ENCODE data around the gene COL15A1.

The COL15A1 gene

DNA sequence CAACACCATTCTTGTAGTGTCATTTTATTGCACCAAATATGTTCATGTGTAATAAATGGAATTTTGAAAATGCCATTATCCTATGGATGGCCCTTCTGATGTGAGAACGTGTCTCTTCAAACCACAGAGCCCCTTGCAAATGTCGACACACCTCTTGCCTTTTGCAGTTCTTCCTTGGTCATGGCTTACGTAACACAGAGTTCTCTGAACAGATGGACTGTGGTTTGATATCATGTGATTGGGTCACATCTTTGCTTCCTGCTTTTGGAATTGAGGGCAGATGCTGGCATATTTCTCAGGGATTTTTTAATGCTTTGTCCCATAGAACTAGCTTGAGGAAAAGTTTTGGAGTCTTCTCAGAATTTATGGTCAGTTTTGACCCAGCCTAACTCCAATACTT, 165.8 kb downstream of the COL15A1 start:
- DNase-seq (ENCODE audit: low read depth): no peak
- H3K4me3 ChIP-seq (ENCODE audit: low read depth, low read length): no peak overlapping the region
- TF ChIP-seq, protein P1, sequence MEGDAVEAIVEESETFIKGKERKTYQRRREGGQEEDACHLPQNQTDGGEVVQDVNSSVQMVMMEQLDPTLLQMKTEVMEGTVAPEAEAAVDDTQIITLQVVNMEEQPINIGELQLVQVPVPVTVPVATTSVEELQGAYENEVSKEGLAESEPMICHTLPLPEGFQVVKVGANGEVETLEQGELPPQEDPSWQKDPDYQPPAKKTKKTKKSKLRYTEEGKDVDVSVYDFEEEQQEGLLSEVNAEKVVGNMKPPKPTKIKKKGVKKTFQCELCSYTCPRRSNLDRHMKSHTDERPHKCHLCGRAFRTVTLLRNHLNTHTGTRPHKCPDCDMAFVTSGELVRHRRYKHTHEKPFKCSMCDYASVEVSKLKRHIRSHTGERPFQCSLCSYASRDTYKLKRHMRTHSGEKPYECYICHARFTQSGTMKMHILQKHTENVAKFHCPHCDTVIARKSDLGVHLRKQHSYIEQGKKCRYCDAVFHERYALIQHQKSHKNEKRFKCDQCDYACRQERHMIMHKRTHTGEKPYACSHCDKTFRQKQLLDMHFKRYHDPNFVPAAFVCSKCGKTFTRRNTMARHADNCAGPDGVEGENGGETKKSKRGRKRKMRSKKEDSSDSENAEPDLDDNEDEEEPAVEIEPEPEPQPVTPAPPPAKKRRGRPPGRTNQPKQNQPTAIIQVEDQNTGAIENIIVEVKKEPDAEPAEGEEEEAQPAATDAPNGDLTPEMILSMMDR (IDR thresholded peaks at IDR 0.05; ENCODE audit: low read depth, low read length, missing control alignments): no peak
- in situ Hi-C loops (cut with HindIII; ENCODE audit: low sequenced_read_pairs): no loop called here

DNA sequence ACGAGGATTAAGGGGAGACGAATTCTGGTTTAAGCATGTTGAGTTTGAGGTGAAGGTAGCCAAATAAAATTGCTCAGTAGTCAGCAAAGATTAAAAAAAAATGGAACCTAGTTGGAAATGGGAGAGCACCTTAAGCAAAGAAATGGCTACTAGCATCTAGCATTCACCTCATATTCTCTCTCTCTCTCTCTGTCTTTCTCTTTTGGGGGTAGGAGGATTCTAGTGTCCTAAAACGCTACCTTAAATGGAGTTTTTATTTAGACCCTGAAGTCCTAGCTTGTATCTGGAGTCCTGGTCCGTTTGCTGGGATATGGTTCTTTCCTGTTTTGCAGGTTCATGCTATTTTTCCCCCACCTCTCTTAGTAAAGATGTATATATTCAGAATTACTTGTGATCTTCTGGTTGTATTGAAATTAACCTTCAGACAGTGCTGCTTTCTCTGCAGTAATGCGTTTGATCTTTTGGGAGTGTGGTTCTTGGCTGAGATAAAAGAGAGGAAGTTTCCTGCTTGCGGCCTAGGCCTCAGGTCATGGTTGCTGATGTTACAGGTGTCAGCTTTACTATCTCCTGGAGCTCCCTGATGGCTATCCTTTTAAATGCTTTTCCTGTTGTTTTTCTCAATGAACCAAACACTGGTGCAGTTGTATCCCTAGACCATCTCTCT, 169.2 kb downstream of the COL15A1 start:
- no peak overlapping the region for H3K4me3 ChIP-seq (ENCODE audit: low read depth, low read length)
- DNase-seq (ENCODE audit: low read depth): no peak
- in situ Hi-C loops (cut with HindIII; ENCODE audit: low sequenced_read_pairs): loop anchor here (10.0 kb wide), 1 partner anchor 118 kb away; no protein-coding TSS in a partner anchor
- TF ChIP-seq, protein P1 (IDR thresholded peaks at IDR 0.05; ENCODE audit: low read depth, low read length, missing control alignments): no peak

DNA sequence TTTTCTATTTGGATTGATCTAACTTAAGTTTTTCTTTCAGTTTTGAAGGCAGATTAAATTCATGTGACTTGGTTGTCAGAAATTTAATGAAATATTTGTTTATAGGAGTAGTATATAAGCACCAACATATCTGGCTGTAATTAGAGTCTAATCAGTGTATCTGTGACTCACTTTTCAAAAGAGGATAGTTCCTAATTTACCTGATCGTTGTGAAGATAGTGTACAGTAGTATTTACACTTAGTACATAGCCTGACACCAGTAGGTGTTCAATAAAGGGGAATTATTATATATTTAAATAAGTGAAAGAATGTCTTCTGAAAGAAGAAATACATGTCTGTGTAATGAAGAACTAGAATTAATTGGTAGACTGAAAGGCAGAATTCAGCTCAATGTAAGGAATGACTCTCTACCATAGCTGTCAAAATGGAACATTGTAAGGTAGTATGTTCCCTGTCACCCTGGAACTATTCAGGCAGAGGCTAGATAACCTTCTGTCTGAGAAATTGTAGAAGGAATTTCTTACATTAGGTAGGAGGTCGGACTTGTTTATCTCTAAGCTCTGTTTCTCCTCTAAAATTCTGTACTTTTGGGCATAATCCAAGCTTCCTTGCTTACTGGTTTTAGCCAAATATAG, 169.8 kb downstream of the COL15A1 start:
- no peak for DNase-seq (ENCODE audit: low read depth)
- TF ChIP-seq, protein P1 (IDR thresholded peaks at IDR 0.05; ENCODE audit: low read depth, low read length, missing control alignments): no peak
- in situ Hi-C loops (cut with HindIII; ENCODE audit: low sequenced_read_pairs): loop anchor here (10.0 kb wide), 1 partner anchor 119 kb away; no protein-coding TSS in a partner anchor
- no peak overlapping the region for H3K4me3 ChIP-seq (ENCODE audit: low read depth, low read length)

DNA sequence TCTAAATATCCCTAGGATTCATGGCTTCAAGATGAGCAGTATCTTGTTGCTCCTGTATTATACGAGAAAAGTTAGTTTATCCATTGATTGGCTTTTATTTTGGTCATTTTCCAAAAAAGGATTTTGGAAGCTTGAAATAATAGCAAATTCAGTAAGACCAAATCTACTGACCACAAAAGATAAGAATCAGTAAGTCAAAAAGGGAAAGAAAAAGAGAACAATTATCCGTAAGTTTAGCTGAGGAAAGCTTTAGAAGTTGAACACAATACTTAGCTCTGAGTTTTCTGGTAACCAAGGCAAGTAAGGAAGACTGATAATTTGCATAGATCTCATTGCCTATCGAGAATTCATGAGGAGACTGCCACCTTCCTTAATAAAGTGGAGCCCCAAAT, 170.3 kb downstream of the COL15A1 start:
- TF ChIP-seq, protein P1 (IDR thresholded peaks at IDR 0.05; ENCODE audit: low read depth, low read length, missing control alignments): no peak
- in situ Hi-C loops (cut with HindIII; ENCODE audit: low sequenced_read_pairs): loop anchor here (10.0 kb wide), 1 partner anchor 119 kb away; no protein-coding TSS in a partner anchor

DNA sequence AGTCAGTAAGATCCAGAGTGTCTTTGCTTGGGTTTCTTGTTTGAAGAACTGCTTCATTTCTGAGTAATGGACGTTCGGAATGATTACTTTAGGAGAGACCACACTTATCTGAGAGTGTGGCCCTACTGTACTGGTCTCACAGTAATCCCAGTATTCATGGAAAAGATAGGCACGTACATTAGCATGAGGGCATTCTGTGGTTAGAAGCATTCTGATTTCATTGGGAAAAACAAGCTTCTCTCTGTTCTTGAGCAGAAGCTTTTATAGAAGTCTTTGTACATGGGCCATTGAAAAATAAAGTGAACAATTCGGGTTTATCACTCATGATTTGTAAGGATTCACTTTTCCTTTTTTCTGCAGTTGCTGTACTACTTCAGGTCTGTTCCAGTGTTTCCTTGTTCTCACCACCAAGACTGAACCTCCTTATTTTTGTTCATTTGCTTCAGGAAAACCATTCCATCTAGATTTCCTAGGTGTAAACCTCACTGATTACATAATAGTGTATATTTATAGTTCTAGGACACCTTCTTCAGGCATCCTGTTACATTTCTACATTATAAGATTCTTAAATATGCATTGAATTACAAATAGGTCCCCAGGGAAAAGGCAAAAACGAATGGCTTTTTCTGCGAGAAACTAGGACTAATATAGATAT, 171.3 kb downstream of the COL15A1 start:
- in situ Hi-C loops (cut with HindIII; ENCODE audit: low sequenced_read_pairs): loop anchor here (10.0 kb wide), 1 partner anchor 120 kb away; no protein-coding TSS in a partner anchor

More for the DNA sequence above, 170.3 kb downstream of the COL15A1 start:
- no peak for DNase-seq (ENCODE audit: low read depth)
- no peak overlapping the region for H3K4me3 ChIP-seq (ENCODE audit: low read depth, low read length)

DNA sequence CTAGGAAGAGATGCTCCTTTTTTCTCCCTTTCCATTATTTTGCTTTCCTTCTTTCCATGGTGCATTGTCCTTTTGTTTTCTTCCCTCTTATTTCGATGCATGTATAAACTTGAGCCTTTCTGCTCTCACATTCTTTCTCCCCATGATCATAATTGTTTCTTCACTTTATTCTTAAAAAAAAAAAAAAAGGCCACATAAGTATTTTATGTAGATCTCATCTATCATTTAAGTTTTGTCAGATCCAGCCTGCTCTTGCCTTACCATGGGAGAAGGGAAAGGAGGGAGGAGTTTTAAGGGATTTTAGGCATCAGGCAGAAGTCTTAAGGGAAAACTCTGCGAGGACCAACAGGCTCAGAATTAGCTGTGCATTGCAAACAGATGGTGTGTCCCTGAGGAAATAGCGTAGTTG, 172.3 kb downstream of the COL15A1 start:
- in situ Hi-C loops (cut with HindIII; ENCODE audit: low sequenced_read_pairs): loop anchor here (10.0 kb wide), 1 partner anchor 121 kb away; no protein-coding TSS in a partner anchor
- H3K4me3 ChIP-seq (ENCODE audit: low read depth, low read length): no peak overlapping the region
- DNase-seq (ENCODE audit: low read depth): no peak
- TF ChIP-seq, protein P1 (IDR thresholded peaks at IDR 0.05; ENCODE audit: low read depth, low read length, missing control alignments): no peak

More for the DNA sequence above, 171.3 kb downstream of the COL15A1 start:
- TF ChIP-seq, protein P1 (IDR thresholded peaks at IDR 0.05; ENCODE audit: low read depth, low read length, missing control alignments): no peak
- no peak for DNase-seq (ENCODE audit: low read depth)
- no peak overlapping the region for H3K4me3 ChIP-seq (ENCODE audit: low read depth, low read length)
